Hepatocyte (in vitro differentiated cells): ENCODE data around the gene PROK2.

Source experiments
- EZH2 ChIP-seq: fragments of 200-600 bp; sonication (generic); IDR thresholded peaks from 2 replicates; pipeline ENCODE4 v1.6.1; 2016; ENCODE audit warnings: antibody characterized with exemption, mild to moderate bottlenecking, borderline replicate concordance
- EZH2phosphoT487 ChIP-seq: fragments of 200-600 bp; sonication (generic); IDR thresholded peaks from one replicate; pipeline ENCODE4 v1.6.1; 2018; ENCODE audit warnings: antibody characterized with exemption, mild to moderate bottlenecking, low read depth, moderate library complexity; ENCODE audit not compliant: unreplicated experiment, severe bottlenecking

GRCh38 chr3:71805691-71806090 is 20.7 kb upstream of the PROK2 start:
- no peak for TF ChIP-seq EZH2
- TF ChIP-seq EZH2phosphoT487 = no peak
